A549 (cell line): ENCODE data around the gene ABHD5. TPM values are rescaled to one million over a fixed set of nuclear protein-coding genes. Genes with fewer than 3 reads are reported as not detected.

Source experiments
- ATAC-seq, 2 experiments: fragments of 200-7000 bp in 1 of 2; fragments of >200 bp in 1 of 2; cut with Nextera tagmentation in 1 of 2; cut with Tn5 transposase in 1 of 2; 3 replicates each; pipeline versions ENCODE4 v1.8.0 to v1.9.1; 2018 to 2020; ENCODE audit warnings: mild to moderate bottlenecking in 1 of 2, moderate library complexity in 1 of 2
- CTCF ChIA-PET: fragments of 300-600 bp; sonication (Branson Sonifier 250); formaldehyde crosslinking; extraction: SDS; loops from one replicate; lab custom pipeline; 2021; ENCODE audit warnings: antibody characterized with exemption, inconsistent platforms; lab: Yijun Ruan, JAX
- POLR2A ChIA-PET: fragments of 350-600 bp; formaldehyde crosslinking; extraction: SDS; loops from one replicate; lab custom pipeline; 2021; ENCODE audit warnings: antibody characterized with exemption, inconsistent platforms; lab: Yijun Ruan, JAX
- DNase-seq, 2 experiments: peaks; one replicate each; pipeline versions ENCODE4 v3.0.0 to v3.0.0-alpha.2; 2011 to 2016; ENCODE audit warnings: low read depth in 1 of 2, low spot score in 1 of 2
- FAIRE-seq: peaks from 2 replicates; lab custom pipeline; 2011; peaks lifted over from hg19 to GRCh38; lab: Jason Lieb, UNC
- H3K27ac ChIP-seq, 2 experiments: fragments of >200 bp; sonication (Bioruptor Twin); formaldehyde crosslinking; 3 replicates each; pipeline ENCODE4 v1.5.1; 2016 to 2017
- H3K4me1 ChIP-seq: fragments of >200 bp; sonication (Bioruptor Twin); formaldehyde crosslinking; 3 replicates; pipeline ENCODE4 v1.6.1; 2016
- H3K4me2 ChIP-seq: fragments of >200 bp; sonication (Bioruptor Twin); formaldehyde crosslinking; 3 replicates; pipeline ENCODE4 v1.6.1; 2016
- H3K4me3 ChIP-seq: fragments of >200 bp; sonication (Bioruptor Twin); formaldehyde crosslinking; 3 replicates; pipeline ENCODE4 v1.5.1; 2016
- H3K9me3 ChIP-seq: fragments of >200 bp; sonication (Bioruptor Twin); formaldehyde crosslinking; 3 replicates; pipeline ENCODE4 v1.6.1; 2016
- EHMT2 ChIP-seq: fragments of 200-600 bp; sonication (generic); IDR thresholded peaks from 2 replicates; pipeline ENCODE4 v1.6.1; 2016; ENCODE audit warnings: antibody characterized with exemption, low read depth, mild to moderate bottlenecking, moderate library complexity
- FOSB ChIP-seq: fragments of 250-450 bp; sonication (Bioruptor Pico); IDR thresholded peaks from 2 replicates; pipeline ENCODE4 v1.5.0; 2020; ENCODE audit warnings: mild to moderate bottlenecking, moderate library complexity
- KDM5A ChIP-seq: fragments of 200-600 bp; sonication (generic); IDR thresholded peaks from 2 replicates; pipeline ENCODE4 v1.6.1; 2016; ENCODE audit warnings: antibody characterized with exemption, mild to moderate bottlenecking
- MAFK ChIP-seq: fragments of 450-650 bp; IDR thresholded peaks from 2 replicates; pipeline ENCODE4 v1.6.1; 2014; ENCODE audit not compliant: partially characterized antibody
- NR3C1 ChIP-seq: fragments of >200 bp; sonication (Bioruptor Twin); formaldehyde crosslinking; IDR thresholded peaks from 3 replicates; pipeline ENCODE4 v1.6.1; 2017
- POLR2A ChIP-seq: IDR thresholded peaks from 2 replicates; pipeline ENCODE4 v1.6.1; 2012; ENCODE audit warnings: mild to moderate bottlenecking, low read length
- RAD21 ChIP-seq, 2 experiments: fragments of >200 bp in 1 of 2; sonication (Bioruptor Twin) in 1 of 2; formaldehyde crosslinking in 1 of 2; IDR thresholded peaks in 1 of 2; conservative IDR thresholded peaks in 1 of 2; 2 replicates in 1 of 2; 3 replicates in 1 of 2; pipeline ENCODE4 v1.6.1; 2012 to 2018; ENCODE audit warnings: inconsistent platforms in 1 of 2
- SMC3 ChIP-seq: fragments of >200 bp; sonication (Bioruptor Twin); formaldehyde crosslinking; IDR thresholded peaks from 3 replicates; pipeline ENCODE4 v1.6.1; 2018; ENCODE audit warnings: inconsistent platforms
- ZFP36 ChIP-seq: fragments of 450-650 bp; IDR thresholded peaks from 2 replicates; pipeline ENCODE4 v1.6.1; 2014; ENCODE audit warnings: borderline replicate concordance; ENCODE audit not compliant: partially characterized antibody
- ZNF302 ChIP-seq: fragments of 250-450 bp; sonication (Bioruptor Pico); IDR thresholded peaks from 2 replicates; pipeline ENCODE4 v1.9.0; 2021; ENCODE audit warnings: inconsistent platforms, mild to moderate bottlenecking, moderate library complexity
- WGBS: methylation state at CpG from one replicate; pipeline ENCODE4 v1.1.6; 2017; ENCODE audit errors: missing lambda C conversion rate; 5-methylcytosine and 5-hydroxymethylcytosine counted together
- polyA plus RNA-seq, 4 experiments: library from polyadenylated mRNA; depleted of rRNA in 3 of 4; stranded (reverse); fragments of >200 nt; fragmentation: RNase III in 1 of 4; extraction: RNeasy Plus Mini Kit Qiagen cat#74134 plus additional on column Dnase treatment in 1 of 4; gene quantifications; 2 replicates in 3 of 4; 3 replicates in 1 of 4; pipeline ENCODE4 v1.2.3, GENCODE V29; 2011 to 2017
- TF ChIP-seq, protein P1 (sequence below): fragments of 250-450 bp; sonication (Bioruptor Pico); IDR thresholded peaks from 2 replicates; pipeline ENCODE4 v1.5.0; 2021; ENCODE audit warnings: mild to moderate bottlenecking, moderate library complexity, borderline replicate concordance
- TF ChIP-seq, protein P2 (sequence below): fragments of 200-600 bp; sonication (generic); IDR thresholded peaks from 2 replicates; pipeline ENCODE4 v1.6.1; 2016; ENCODE audit warnings: antibody characterized with exemption, mild to moderate bottlenecking, moderate library complexity
- TF ChIP-seq, protein P3 (sequence below): fragments of >200 bp; sonication (Bioruptor Twin); formaldehyde crosslinking; IDR thresholded peaks from 3 replicates; pipeline ENCODE4 v1.5.1; 2016

ABHD5 gene
- polyA plus RNA-seq, 2 of the 4 experiments (the other 2 are of a cell fraction): 16.6 to 17.8 TPM

DNA sequence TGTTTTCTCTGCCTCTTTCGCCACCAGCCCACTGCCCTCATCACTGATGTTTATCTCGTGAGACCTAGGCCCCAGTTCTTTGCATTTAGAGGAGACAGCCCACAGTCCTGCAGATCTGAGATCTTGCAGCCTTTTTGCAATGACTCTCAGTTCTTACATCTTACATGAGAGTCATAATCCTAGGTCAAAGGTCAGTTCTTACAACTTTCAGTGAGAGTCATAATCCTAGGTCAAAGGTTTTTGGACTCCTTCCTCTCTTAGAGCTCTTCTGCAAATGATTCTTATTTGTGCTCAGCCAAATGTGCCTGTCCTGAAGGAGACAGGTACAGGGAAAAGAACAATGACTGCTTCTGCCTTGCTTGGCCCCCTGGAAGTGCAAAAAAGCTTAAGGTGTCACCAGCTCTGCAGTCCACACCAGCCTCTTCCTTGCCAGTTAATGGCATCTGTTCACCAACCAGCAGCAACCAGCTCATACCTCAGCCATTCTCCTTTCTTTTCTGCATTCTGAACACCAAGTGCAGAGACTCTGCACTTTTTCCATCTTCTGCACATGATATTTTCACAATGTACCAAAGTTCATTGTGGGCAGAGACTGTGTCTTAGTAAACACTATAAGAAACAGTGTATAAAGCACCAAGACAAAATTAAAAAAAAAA is 67.1 kb downstream of the ABHD5 start (continued):
- TF ChIP-seq ZNF302 (CRISPR knock-in tag): no peak
- no peak for TF ChIP-seq EHMT2
- TF ChIP-seq SMC3: no peak
- TF ChIP-seq, all 56 proteins: peak for 0

DNA sequence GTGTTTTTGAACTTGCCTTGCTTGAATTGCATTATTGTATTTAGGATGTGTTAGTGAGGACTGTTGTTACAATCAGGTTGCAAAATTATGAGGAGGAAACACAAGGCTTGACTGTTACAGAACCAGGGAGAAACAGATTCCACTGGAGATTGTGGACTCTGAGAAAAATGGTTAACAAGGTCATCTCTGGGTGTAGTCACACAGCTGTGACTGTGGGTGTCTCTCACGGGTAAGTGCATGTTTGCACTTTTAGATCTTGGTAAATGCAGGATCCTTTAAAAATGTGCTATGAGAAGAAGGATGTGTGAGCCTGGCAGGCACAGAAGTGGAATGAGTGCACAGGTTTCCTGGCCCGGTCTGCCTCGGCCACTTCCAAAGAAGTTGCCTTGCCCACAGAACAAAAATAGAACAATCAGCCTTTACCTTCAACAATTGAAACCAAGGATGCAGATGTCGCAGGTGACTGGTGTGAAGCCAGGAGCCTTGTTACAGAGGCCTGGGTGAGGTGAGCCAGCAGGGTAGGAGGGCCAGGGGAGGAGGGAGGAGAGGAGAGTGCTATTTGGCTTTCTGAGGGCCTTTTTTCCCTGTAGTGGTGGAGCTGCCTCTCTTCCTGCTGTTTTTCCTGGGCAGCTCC is 68.0 kb downstream of the ABHD5 start:
- CTCF ChIA-PET: interaction anchor here (1.1 to 2.0 kb wide), 2 partner anchors 10 to 214 kb away, joined by 3 to 9 read pairs; no protein-coding TSS in a partner anchor
- peaks cover 23% of the 10 kb centered on the region for H3K4me1 ChIP-seq
- DNase-seq: no peak
- 0 out of 3 replicates have a peak overlapping the region, but pooled peaks have one; percentile 25 for H3K4me2 ChIP-seq
- H3K9me3 ChIP-seq: no peaks in the 10 kb centered on the region
- peak in 1 of 2 experiments; percentile 42; a peak in 2 of 6 replicates for ATAC-seq
- WGBS: 75% methylated on average over 4 of the region's 4 CpGs
- no peak for TF ChIP-seq FOSB (CRISPR knock-in tag)
- TF ChIP-seq EHMT2: no peak
- TF ChIP-seq POLR2A: no peak
- TF ChIP-seq NR3C1: no peak
- TF ChIP-seq, protein P1, sequence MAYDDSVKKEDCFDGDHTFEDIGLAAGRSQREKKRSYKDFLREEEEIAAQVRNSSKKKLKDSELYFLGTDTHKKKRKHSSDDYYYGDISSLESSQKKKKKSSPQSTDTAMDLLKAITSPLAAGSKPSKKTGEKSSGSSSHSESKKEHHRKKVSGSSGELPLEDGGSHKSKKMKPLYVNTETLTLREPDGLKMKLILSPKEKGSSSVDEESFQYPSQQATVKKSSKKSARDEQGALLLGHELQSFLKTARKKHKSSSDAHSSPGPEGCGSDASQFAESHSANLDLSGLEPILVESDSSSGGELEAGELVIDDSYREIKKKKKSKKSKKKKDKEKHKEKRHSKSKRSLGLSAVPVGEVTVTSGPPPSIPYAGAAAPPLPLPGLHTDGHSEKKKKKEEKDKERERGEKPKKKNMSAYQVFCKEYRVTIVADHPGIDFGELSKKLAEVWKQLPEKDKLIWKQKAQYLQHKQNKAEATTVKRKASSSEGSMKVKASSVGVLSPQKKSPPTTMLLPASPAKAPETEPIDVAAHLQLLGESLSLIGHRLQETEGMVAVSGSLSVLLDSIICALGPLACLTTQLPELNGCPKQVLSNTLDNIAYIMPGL (CRISPR knock-in tag): no peak
- TF ChIP-seq ZFP36: no peak
- TF ChIP-seq, protein P2, sequence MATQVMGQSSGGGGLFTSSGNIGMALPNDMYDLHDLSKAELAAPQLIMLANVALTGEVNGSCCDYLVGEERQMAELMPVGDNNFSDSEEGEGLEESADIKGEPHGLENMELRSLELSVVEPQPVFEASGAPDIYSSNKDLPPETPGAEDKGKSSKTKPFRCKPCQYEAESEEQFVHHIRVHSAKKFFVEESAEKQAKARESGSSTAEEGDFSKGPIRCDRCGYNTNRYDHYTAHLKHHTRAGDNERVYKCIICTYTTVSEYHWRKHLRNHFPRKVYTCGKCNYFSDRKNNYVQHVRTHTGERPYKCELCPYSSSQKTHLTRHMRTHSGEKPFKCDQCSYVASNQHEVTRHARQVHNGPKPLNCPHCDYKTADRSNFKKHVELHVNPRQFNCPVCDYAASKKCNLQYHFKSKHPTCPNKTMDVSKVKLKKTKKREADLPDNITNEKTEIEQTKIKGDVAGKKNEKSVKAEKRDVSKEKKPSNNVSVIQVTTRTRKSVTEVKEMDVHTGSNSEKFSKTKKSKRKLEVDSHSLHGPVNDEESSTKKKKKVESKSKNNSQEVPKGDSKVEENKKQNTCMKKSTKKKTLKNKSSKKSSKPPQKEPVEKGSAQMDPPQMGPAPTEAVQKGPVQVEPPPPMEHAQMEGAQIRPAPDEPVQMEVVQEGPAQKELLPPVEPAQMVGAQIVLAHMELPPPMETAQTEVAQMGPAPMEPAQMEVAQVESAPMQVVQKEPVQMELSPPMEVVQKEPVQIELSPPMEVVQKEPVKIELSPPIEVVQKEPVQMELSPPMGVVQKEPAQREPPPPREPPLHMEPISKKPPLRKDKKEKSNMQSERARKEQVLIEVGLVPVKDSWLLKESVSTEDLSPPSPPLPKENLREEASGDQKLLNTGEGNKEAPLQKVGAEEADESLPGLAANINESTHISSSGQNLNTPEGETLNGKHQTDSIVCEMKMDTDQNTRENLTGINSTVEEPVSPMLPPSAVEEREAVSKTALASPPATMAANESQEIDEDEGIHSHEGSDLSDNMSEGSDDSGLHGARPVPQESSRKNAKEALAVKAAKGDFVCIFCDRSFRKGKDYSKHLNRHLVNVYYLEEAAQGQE: no peak
- POLR2A ChIA-PET: no interaction called here
- FAIRE-seq: no peak
- H3K4me3 ChIP-seq: no peak overlapping the region
- peak overlapping the region; percentile 32 to 33; a peak in 4 of 6 replicates for H3K27ac ChIP-seq

DNA sequence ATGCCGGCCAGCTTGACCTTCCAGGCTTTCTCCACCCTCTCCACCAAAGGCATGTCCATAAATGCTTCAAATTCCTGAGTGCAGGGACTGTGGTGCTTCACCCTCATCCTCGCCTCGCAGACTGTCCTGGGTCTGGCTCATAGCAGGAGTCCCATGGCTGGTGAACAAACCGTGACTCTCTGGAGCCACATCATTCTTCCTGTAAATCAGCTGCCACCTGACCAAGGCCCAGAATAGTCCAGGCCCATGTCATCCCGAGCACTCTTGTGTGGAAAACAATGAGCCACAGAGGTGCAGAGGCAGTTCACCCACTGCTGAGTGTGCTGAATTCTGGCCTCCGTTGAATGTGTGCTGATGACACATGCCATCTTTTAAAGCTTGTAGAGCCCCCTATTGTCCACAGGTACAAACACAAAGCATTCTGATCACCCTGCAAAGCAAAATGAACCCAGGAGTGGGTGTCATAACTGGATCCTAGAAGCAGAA is 68.6 kb downstream of the ABHD5 start:
- Histone ChIP-seq H3K9me3 (no peaks in the 10 kb centered on the region), H3K4me3 (no peak overlapping the region), H3K4me1 (peaks cover 16% of the 10 kb centered on the region), H3K4me2 (0 out of 3 replicates have a peak overlapping the region, but pooled peaks have one; percentile 25), H3K27ac (peak overlapping the region; percentile 32 to 33; a peak in 4 of 6 replicates)
- ChIA-PET POLR2A (no interaction called here), CTCF (interaction anchor here (1.1 to 2.0 kb wide), 4 partner anchors 10 to 218 kb away, joined by 3 to 9 read pairs (median 3); no protein-coding TSS in a partner anchor)
- WGBS: 25% methylated on average over 3 of the region's 6 CpGs
- DNase-seq: peak; percentile 28 to 34
- ATAC-seq: peak; percentile 70 to 84
- TF ChIP-seq SMC3 (0 out of 3 replicates have a peak, but pooled peaks have one; percentile 22), KDM5A (no peak), MAFK (peak; percentile 75), RAD21 (conservative IDR thresholded peaks at IDR 0.05 in 1 of 2, IDR thresholded peaks at IDR 0.05 in 1 of 2) (peak; percentile 45 to 53; a peak in 3 of 5 replicates)
- TF ChIP-seq, protein P3, sequence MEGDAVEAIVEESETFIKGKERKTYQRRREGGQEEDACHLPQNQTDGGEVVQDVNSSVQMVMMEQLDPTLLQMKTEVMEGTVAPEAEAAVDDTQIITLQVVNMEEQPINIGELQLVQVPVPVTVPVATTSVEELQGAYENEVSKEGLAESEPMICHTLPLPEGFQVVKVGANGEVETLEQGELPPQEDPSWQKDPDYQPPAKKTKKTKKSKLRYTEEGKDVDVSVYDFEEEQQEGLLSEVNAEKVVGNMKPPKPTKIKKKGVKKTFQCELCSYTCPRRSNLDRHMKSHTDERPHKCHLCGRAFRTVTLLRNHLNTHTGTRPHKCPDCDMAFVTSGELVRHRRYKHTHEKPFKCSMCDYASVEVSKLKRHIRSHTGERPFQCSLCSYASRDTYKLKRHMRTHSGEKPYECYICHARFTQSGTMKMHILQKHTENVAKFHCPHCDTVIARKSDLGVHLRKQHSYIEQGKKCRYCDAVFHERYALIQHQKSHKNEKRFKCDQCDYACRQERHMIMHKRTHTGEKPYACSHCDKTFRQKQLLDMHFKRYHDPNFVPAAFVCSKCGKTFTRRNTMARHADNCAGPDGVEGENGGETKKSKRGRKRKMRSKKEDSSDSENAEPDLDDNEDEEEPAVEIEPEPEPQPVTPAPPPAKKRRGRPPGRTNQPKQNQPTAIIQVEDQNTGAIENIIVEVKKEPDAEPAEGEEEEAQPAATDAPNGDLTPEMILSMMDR: peak; percentile 27; the same call in 2 of the 3 replicates
- FAIRE-seq: no peak
